Measurements from ENCODE around the gene C20orf173.
"Not testable (repeated sequence)": the region's sequence is repeated elsewhere in the genome, so short reads cannot be mapped to it uniquely, and the experiment has no call there.

The C20orf173 gene

GRCh38 chr20:35541118-35541782, 11.8 kb upstream of the C20orf173 start:
- no peak for TF ChIP-seq CTCF (IDR thresholded peaks at IDR 0.05; ENCODE audit: low read depth, low read length)
- peak overlapping the region; percentile 87 for H3K4me3 ChIP-seq (ENCODE audit: low read depth, low read length)

GRCh38 chr20:35539756-35540212, 10.3 kb upstream of the C20orf173 start:
- no peak overlapping the region for H3K4me3 ChIP-seq (ENCODE audit: low read depth, low read length)
- TF ChIP-seq CTCF (IDR thresholded peaks at IDR 0.05; ENCODE audit: low read depth, low read length): no peak

- no peak for TF ChIP-seq CTCF (IDR thresholded peaks at IDR 0.05; ENCODE audit: low read depth, low read length)
- H3K4me3 ChIP-seq (ENCODE audit: low read depth, low read length): no peak overlapping the region
Observed at GRCh38 chr20:35527122-35527769, 2.2 kb downstream of the C20orf173 start.

- no peak for TF ChIP-seq CTCF (IDR thresholded peaks at IDR 0.05; ENCODE audit: low read depth, low read length)
- no peak overlapping the region for H3K4me3 ChIP-seq (ENCODE audit: low read depth, low read length)
Observed at GRCh38 chr20:35525639-35526038, 3.8 kb downstream of the C20orf173 start.

- H3K4me3 ChIP-seq (ENCODE audit: low read depth, low read length): no peak overlapping the region
- TF ChIP-seq CTCF (IDR thresholded peaks at IDR 0.05; ENCODE audit: low read depth, low read length): peak; percentile 79
Observed at GRCh38 chr20:35523298-35523888, 6.1 kb downstream of the C20orf173 start.

GRCh38 chr20:35518955-35519354, 10.5 kb downstream of the C20orf173 start:
- no peak for TF ChIP-seq CTCF (IDR thresholded peaks at IDR 0.05; ENCODE audit: low read depth, low read length)
- H3K4me3 ChIP-seq (ENCODE audit: low read depth, low read length): no peak overlapping the region

- not testable (repeated sequence) for H3K4me3 ChIP-seq (ENCODE audit: low read depth, low read length)
Observed at GRCh38 chr20:35517767-35518166, 11.7 kb downstream of the C20orf173 start.

Measured in WI38 (cell line).